Measurements from ENCODE around the gene MYO1D.

- TF ChIP-seq CTCF (IDR thresholded peaks at IDR 0.05) (no peak), USF2 (CRISPR knock-in tag; IDR thresholded peaks at IDR 0.05) (no peak), E2F1 (CRISPR knock-in tag; IDR thresholded peaks at IDR 0.05) (no peak), HMGXB4 (CRISPR knock-in tag; IDR thresholded peaks at IDR 0.05) (no peak), ZNF121 (CRISPR knock-in tag; IDR thresholded peaks at IDR 0.05) (no peak)
These were observed 406.3 kb downstream of the MYO1D start for GRCh38 chr17:32470405-32471167.
